ENCODE results near the gene ZC3H18.
A peak's percentile ranks its signal among the peaks of the same experiment; 100 is the strongest.

ZC3H18 gene

DNA sequence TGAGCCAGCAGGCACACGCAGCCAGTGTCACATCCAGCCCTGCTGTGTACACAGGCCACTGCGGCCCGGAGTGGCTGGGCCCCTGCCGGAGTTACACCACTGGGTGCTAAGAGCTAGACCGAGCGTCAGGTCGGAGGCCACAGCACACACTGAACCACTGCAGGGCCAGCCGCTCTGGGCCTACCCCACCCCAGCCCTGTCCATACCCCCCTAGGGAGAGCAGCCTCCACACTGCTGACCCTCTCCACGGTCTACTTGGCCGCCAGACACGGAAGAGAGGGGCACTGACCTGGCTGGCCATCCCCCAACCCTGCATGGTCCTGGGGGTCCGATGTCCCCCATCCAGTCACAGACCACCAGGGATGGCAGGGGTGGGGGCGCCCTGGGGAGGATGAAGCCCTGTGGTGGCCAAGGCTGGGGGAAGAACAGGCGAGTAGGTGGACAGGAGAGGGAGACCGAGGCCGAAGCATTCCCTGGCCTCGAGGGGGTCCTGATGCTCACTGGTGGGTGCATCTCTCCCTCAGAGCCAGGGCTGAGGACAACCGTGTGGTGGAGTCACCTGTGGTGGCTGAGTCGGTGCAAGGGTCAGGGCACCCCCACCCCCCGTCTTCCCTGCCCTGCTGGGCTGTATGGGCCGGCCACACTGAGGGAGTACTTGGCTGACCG is 34.9 kb upstream of the ZC3H18 start:
- Histone ChIP-seq H3K79me2 (no peaks in the 10 kb centered on the region), H3K27ac (no peak overlapping the region), H3K4me3 (ENCODE audit: low read depth, low read length) (peak overlapping the region; percentile 57), H3K36me3 (ENCODE audit: control insufficient read depth, insufficient read depth, low read length) (no peaks in the 10 kb centered on the region), H3K27me3 (ENCODE audit: control insufficient read depth, insufficient read depth, low read length) (peaks cover 4% of the 10 kb centered on the region), H3K9me3 (ENCODE audit: control insufficient read depth, low read length) (no peaks in the 10 kb centered on the region), H2AFZ (no peak overlapping the region), H3K4me2 (ENCODE audit: low read length) (peak overlapping the region; percentile 87), H3K9ac (no peak overlapping the region), H3K4me1 (no peaks in the 10 kb centered on the region)
- no peak for TF ChIP-seq CTCF (IDR thresholded peaks at IDR 0.05)

- TF ChIP-seq CTCF (IDR thresholded peaks at IDR 0.05): no peak
- Histone ChIP-seq H3K4me1 (no peaks in the 10 kb centered on the region), H3K4me2 (ENCODE audit: low read length) (no peak overlapping the region), H3K27me3 (ENCODE audit: control insufficient read depth, insufficient read depth, low read length) (peaks cover 4% of the 10 kb centered on the region), H3K27ac (no peak overlapping the region), H3K9ac (no peak overlapping the region), H2AFZ (no peak overlapping the region), H3K79me2 (no peaks in the 10 kb centered on the region), H3K4me3 (ENCODE audit: low read depth, low read length) (no peak overlapping the region), H3K9me3 (ENCODE audit: control insufficient read depth, low read length) (no peaks in the 10 kb centered on the region), H3K36me3 (ENCODE audit: control insufficient read depth, insufficient read depth, low read length) (no peaks in the 10 kb centered on the region)
Observed at GRCh38 chr16:88535857-88536222, 34.4 kb upstream of the ZC3H18 start.

DNA sequence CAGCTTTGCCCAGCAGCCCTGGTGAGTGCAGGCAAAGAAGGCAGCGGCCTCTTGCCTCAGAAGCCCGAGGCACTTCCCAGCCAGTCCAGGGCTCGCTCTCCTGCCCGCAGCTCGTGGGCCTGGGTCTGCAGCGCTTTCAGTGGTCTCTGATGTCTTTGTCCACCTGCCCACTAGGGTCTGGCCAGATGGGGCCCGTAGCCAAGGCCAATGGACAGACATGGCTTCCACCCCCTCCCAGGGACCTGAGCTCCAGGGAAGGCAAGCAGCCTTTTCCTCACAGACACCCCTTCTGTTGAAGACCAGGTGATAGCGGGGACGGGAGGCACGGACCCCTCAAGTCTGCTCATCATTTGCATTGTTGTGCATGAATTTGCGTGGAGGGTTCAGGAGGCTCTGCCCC is 33.7 kb upstream of the ZC3H18 start:
- Histone ChIP-seq H3K36me3 (ENCODE audit: control insufficient read depth, insufficient read depth, low read length) (no peaks in the 10 kb centered on the region), H3K9me3 (ENCODE audit: control insufficient read depth, low read length) (no peaks in the 10 kb centered on the region), H3K4me2 (ENCODE audit: low read length) (no peak overlapping the region), H3K79me2 (no peaks in the 10 kb centered on the region), H3K4me1 (no peaks in the 10 kb centered on the region), H3K27ac (no peak overlapping the region), H3K4me3 (ENCODE audit: low read depth, low read length) (no peak overlapping the region), H2AFZ (no peak overlapping the region), H3K27me3 (ENCODE audit: control insufficient read depth, insufficient read depth, low read length) (peaks cover 4% of the 10 kb centered on the region), H3K9ac (no peak overlapping the region)
- TF ChIP-seq CTCF (IDR thresholded peaks at IDR 0.05): no peak

- no peaks in the 10 kb centered on the region for H3K36me3 ChIP-seq (ENCODE audit: control insufficient read depth, insufficient read depth, low read length)
- no peak overlapping the region for H3K4me3 ChIP-seq (ENCODE audit: low read depth, low read length)
- no peak overlapping the region for H3K27ac ChIP-seq
- no peaks in the 10 kb centered on the region for H3K4me1 ChIP-seq
- H3K9me3 ChIP-seq (ENCODE audit: control insufficient read depth, low read length): no peaks in the 10 kb centered on the region
- H3K79me2 ChIP-seq: no peaks in the 10 kb centered on the region
- no peak overlapping the region for H3K9ac ChIP-seq
- no peak overlapping the region for H2AFZ ChIP-seq
- TF ChIP-seq CTCF (IDR thresholded peaks at IDR 0.05): no peak
- no peak overlapping the region for H3K4me2 ChIP-seq (ENCODE audit: low read length)
- peaks cover 4% of the 10 kb centered on the region for H3K27me3 ChIP-seq (ENCODE audit: control insufficient read depth, insufficient read depth, low read length)
Observed at GRCh38 chr16:88536971-88537751, 33.0 kb upstream of the ZC3H18 start.
